Testis (tissue), 2 donors: ENCODE results near the gene DHX9.

ENCODE experiments used
- POLR2A ChIP-seq: fragments of 450-650 bp; IDR thresholded peaks from one replicate; pipeline ENCODE4 v1.6.1; 2017; ENCODE audit warnings: antibody characterized with exemption, mild to moderate bottlenecking, moderate library complexity
- TF ChIP-seq, protein P1 (sequence below), 3 experiments: fragments of 450-650 bp in 2 of 3; fragments of 200-600 bp in 1 of 3; sonication (generic) in 1 of 3; IDR thresholded peaks; one replicate each; pipeline ENCODE4 v1.5.1; 2016 to 2019; ENCODE audit warnings: antibody characterized with exemption in 3 of 3, mild to moderate bottlenecking in 2 of 3, moderate library complexity in 1 of 3

DNA sequence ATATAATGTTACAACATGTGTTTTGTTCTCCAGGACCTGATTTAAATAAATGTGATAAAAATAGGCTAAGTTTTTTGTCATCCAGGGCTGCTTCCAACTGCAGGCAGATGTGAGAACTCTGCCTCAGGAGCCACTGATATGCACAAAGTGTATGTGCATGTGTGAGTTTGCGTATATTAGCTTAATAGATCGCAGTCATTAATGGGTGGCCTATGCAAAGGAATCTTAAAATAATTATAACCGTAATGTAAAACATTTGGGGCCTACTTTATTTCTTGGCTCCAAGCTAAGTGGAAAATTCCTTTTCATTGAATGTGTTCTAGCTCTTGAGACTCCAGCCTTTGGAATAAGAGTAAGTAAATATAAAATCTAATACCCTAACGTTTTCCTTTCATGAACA, 16.8 kb downstream of the DHX9 start:
- TF ChIP-seq, protein P1, sequence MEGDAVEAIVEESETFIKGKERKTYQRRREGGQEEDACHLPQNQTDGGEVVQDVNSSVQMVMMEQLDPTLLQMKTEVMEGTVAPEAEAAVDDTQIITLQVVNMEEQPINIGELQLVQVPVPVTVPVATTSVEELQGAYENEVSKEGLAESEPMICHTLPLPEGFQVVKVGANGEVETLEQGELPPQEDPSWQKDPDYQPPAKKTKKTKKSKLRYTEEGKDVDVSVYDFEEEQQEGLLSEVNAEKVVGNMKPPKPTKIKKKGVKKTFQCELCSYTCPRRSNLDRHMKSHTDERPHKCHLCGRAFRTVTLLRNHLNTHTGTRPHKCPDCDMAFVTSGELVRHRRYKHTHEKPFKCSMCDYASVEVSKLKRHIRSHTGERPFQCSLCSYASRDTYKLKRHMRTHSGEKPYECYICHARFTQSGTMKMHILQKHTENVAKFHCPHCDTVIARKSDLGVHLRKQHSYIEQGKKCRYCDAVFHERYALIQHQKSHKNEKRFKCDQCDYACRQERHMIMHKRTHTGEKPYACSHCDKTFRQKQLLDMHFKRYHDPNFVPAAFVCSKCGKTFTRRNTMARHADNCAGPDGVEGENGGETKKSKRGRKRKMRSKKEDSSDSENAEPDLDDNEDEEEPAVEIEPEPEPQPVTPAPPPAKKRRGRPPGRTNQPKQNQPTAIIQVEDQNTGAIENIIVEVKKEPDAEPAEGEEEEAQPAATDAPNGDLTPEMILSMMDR (IDR thresholded peaks at IDR 0.05), result no peak
- no peak for TF ChIP-seq POLR2A
